LNCaP clone FGC (cell line): ENCODE measurements around the gene HHIPL1.

Experiments used
- DNase-seq: peaks from one replicate; pipeline ENCODE4 v3.0.0-alpha.2; 2011; ENCODE audit warnings: low read depth
- H3K4me3 ChIP-seq: 2 replicates; pipeline ENCODE4 v1.5.1; 2011; ENCODE audit warnings: mild to moderate bottlenecking, low read depth, low read length, control low read depth
- TF ChIP-seq, protein P1 (sequence below): IDR thresholded peaks from 2 replicates; pipeline ENCODE4 v1.5.1; 2012; ENCODE audit warnings: mild to moderate bottlenecking; ENCODE audit not compliant: control insufficient read depth, insufficient read depth; ENCODE audit errors: extremely low read depth

HHIPL1 gene

GRCh38 chr14:99685151-99685591, 40.2 kb downstream of the HHIPL1 start:
- no peak overlapping the region for H3K4me3 ChIP-seq
- TF ChIP-seq, protein P1, sequence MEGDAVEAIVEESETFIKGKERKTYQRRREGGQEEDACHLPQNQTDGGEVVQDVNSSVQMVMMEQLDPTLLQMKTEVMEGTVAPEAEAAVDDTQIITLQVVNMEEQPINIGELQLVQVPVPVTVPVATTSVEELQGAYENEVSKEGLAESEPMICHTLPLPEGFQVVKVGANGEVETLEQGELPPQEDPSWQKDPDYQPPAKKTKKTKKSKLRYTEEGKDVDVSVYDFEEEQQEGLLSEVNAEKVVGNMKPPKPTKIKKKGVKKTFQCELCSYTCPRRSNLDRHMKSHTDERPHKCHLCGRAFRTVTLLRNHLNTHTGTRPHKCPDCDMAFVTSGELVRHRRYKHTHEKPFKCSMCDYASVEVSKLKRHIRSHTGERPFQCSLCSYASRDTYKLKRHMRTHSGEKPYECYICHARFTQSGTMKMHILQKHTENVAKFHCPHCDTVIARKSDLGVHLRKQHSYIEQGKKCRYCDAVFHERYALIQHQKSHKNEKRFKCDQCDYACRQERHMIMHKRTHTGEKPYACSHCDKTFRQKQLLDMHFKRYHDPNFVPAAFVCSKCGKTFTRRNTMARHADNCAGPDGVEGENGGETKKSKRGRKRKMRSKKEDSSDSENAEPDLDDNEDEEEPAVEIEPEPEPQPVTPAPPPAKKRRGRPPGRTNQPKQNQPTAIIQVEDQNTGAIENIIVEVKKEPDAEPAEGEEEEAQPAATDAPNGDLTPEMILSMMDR, result no peak
- no peak for DNase-seq

DNA sequence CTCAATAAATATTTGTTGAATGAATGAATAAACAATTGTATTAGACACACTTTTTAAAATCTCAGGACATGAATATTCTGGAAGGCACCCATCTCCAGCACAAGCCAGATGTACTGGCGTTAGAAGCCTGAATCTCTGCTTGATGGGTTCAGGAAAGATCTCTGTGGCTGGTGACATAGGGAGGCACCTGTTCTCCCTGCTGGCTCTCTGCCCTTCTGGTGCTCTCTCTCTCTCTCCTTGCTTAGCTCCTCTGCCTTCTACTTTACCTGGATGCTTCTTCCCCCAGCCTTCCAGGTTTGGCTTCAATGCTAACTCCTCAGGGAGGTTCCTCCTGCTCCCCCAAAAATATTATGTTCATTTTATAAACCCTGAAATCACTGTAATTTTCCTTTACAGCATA, 40.7 kb downstream of the HHIPL1 start:
- TF ChIP-seq, protein P1, result no peak
- no peak overlapping the region for H3K4me3 ChIP-seq
- no peak for DNase-seq

- DNase-seq, result no peak
- TF ChIP-seq, protein P1, result no peak
- no peak overlapping the region for H3K4me3 ChIP-seq
Observed at GRCh38 chr14:99686557-99687283, 41.8 kb downstream of the HHIPL1 start.

- DNase-seq, result no peak
- TF ChIP-seq, protein P1, result peak; percentile 46
- H3K4me3 ChIP-seq, result no peak overlapping the region
Observed at GRCh38 chr14:99687284-99688209, 42.6 kb downstream of the HHIPL1 start.

DNA sequence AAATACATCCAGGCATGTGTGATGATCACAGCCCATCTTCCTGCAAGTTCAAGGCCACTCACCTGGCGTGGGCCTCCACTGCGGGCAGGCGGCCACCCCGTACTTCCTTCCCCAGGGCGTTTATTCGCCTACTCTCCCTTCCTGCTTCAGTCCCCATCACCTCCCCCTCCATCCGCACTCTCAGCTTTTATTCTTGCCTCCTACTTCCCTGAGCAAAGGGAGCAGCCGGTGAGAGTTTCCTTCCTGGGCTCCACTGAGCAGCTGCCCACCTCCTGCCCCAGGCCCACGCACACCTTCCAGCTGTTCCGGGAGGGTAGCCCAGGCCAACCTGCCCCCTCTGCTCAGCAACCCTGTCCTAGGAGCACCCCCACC, 43.3 kb downstream of the HHIPL1 start:
- no peak overlapping the region for H3K4me3 ChIP-seq
- TF ChIP-seq, protein P1, result no peak
- no peak for DNase-seq

GRCh38 chr14:99688629-99689028, 43.7 kb downstream of the HHIPL1 start:
- TF ChIP-seq, protein P1, result no peak
- DNase-seq, result no peak
- H3K4me3 ChIP-seq, result no peak overlapping the region
